ENCODE measurements around the gene SLC6A20.

- TF ChIP-seq POLR2A (IDR thresholded peaks at IDR 0.05; ENCODE audit: low read length), result no peak
- no peak for TF ChIP-seq GATA1 (IDR thresholded peaks at IDR 0.05; ENCODE audit: low read depth, low read length)
These were observed 30.6 kb upstream of the SLC6A20 start for GRCh38 chr3:45826908-45827307.
